Peyer's patch (tissue), 4 donors: ENCODE data around the gene FAM32A.

Experiments
- CTCF ChIP-seq, 6 experiments: fragments of 450-650 bp in 4 of 6; fragments of 200-600 bp in 2 of 6; sonication (generic) in 1 of 6; IDR thresholded peaks; one replicate each; pipeline ENCODE4 v1.5.1; 2017 to 2019; ENCODE audit warnings: antibody characterized with exemption in 6 of 6, mild to moderate bottlenecking in 3 of 6, moderate library complexity in 1 of 6
- POLR2A ChIP-seq, 2 donors: fragments of 450-650 bp; IDR thresholded peaks; one replicate each; pipeline ENCODE4 v1.5.1; 2017; ENCODE audit warnings: antibody characterized with exemption in 2 of 2, mild to moderate bottlenecking in 2 of 2, moderate library complexity in 2 of 2

- no peak for TF ChIP-seq CTCF (IDR thresholded peaks at IDR 0.05)
- TF ChIP-seq POLR2A (IDR thresholded peaks at IDR 0.05): no peak
Observed at GRCh38 chr19:16204005-16204294, 18.7 kb downstream of the FAM32A start.
